Measurements from ENCODE around the gene ISL2. TPM values are rescaled to one million over a fixed set of nuclear protein-coding genes. Genes with fewer than 3 reads are reported as not detected.

Gene ISL2
- total RNA-seq, 1 donor from 2014 or later, result not detected

DNA sequence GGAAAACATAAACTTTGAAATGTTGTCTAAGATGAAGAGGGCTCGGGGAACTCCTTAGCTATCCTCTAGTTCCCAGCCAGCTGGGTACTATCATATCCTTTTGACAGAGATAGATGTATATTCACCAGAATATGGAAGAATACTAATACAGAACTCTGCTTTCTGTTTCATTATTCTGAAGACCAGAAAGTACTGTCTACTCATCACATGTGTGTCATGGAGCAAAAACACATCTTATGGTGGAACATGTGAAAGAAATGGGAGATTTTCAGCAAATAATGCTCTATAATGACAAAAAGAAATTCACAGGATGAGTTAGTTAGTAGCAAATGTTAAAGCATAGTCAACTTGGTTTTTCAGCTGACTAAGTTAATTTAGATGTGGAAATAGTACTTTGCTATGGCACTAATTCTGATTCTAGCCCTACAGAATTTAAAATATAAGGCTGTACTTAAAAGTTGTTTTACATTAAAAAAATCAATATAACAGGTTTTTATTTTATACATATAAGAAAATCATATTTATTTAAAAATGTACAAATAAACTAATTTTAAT, 16.5 kb downstream of the ISL2 start:
- DNase-seq (ENCODE audit: low read depth, low spot score), result no peak
- Mint-ChIP-seq H3K9me3 (no peaks in the 10 kb centered on the region), H3K4me3 (no peak overlapping the region), H3K27me3 (ENCODE audit: low read depth) (peaks cover 58% of the 10 kb centered on the region), H3K36me3 (ENCODE audit: low read depth) (no peaks in the 10 kb centered on the region), H3K27ac (ENCODE audit: unreplicated experiment) (no peak overlapping the region), H3K4me1 (no peaks in the 10 kb centered on the region)
- TF ChIP-seq, protein P1, sequence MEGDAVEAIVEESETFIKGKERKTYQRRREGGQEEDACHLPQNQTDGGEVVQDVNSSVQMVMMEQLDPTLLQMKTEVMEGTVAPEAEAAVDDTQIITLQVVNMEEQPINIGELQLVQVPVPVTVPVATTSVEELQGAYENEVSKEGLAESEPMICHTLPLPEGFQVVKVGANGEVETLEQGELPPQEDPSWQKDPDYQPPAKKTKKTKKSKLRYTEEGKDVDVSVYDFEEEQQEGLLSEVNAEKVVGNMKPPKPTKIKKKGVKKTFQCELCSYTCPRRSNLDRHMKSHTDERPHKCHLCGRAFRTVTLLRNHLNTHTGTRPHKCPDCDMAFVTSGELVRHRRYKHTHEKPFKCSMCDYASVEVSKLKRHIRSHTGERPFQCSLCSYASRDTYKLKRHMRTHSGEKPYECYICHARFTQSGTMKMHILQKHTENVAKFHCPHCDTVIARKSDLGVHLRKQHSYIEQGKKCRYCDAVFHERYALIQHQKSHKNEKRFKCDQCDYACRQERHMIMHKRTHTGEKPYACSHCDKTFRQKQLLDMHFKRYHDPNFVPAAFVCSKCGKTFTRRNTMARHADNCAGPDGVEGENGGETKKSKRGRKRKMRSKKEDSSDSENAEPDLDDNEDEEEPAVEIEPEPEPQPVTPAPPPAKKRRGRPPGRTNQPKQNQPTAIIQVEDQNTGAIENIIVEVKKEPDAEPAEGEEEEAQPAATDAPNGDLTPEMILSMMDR (conservative IDR thresholded peaks at IDR 0.05), result no peak

DNA sequence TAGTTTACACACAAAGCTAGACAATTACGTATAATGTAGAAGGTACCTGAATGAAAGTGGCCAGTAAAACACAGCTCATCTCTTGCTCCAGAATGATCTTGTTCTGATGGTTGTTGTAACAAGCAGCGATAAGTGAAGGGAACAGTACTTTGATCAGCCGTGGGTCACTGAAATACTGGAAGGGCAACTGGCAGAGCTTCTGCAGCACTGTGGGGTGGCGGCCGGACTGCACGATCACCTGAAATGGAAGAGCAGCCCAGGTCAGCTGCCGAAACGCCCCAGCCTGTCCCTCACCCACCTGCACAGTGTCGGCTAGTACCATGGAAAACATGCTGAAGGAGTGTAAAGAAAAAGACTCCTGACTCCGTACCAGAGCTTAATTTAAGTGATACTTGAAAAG, 17.3 kb downstream of the ISL2 start:
- Mint-ChIP-seq H3K36me3 (ENCODE audit: low read depth) (no peaks in the 10 kb centered on the region), H3K27ac (ENCODE audit: unreplicated experiment) (no peak overlapping the region), H3K9me3 (no peaks in the 10 kb centered on the region), H3K4me1 (no peaks in the 10 kb centered on the region), H3K4me3 (no peak overlapping the region), H3K27me3 (ENCODE audit: low read depth) (peaks cover 50% of the 10 kb centered on the region)
- no peak for DNase-seq (ENCODE audit: low read depth, low spot score)
- TF ChIP-seq, protein P1 (conservative IDR thresholded peaks at IDR 0.05), result no peak

DNA sequence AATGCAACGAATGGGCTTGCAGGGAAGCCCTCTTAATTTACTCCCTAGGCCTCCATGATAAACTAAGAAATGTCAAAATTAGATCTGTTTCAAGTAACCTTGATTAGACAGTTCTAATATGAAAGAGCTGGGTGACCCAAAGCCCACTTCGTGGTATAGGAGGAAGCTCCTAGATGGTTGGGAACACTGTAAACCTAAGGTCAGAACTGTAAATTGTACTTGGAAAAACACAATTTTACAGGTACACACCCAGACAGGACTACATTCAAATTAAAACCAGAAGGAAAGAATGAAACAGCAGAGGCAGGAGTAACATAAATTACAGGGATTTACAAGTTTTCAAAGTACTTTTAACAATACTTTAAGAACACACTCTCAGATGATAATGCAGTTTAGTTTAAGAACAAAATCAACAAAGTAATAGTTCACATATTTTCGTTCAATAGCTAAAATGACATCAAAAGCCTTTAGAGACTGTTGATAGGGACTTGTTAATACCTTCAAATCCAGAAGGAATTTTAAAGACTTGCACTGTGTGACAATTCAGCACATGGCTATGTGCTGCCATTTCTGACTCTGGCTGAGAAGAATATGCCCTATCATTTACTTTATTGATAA, 18.4 kb downstream of the ISL2 start:
- no peaks in the 10 kb centered on the region for H3K4me1 Mint-ChIP-seq
- H3K9me3 Mint-ChIP-seq, result no peaks in the 10 kb centered on the region
- TF ChIP-seq, protein P1 (conservative IDR thresholded peaks at IDR 0.05), result no peak
- H3K36me3 Mint-ChIP-seq (ENCODE audit: low read depth), result no peaks in the 10 kb centered on the region
- H3K27ac Mint-ChIP-seq (ENCODE audit: unreplicated experiment), result no peak overlapping the region
- H3K27me3 Mint-ChIP-seq (ENCODE audit: low read depth), result peaks cover 40% of the 10 kb centered on the region
- no peak overlapping the region for H3K4me3 Mint-ChIP-seq
- DNase-seq (ENCODE audit: low read depth, low spot score), result no peak

DNA sequence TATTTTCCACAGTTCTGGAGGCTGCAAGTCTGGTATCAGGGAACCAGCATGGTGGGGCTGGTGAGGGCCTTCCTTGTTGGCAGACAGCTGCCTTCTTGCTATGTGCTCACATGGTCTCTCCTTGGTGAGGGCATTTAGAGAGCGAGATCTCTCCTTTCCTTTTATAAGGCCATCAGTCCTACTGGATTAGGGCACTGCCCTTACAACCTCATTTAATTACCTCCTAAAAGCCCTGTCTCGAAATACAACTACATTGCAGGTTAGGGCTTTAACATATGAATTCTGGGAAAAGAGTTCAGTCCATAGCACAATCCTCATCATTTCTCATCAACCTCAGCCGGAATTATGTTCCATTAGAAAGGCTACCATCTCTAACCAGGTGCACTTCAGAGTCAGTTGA, 21.9 kb downstream of the ISL2 start:
- no peaks in the 10 kb centered on the region for H3K9me3 Mint-ChIP-seq
- TF ChIP-seq, protein P1 (conservative IDR thresholded peaks at IDR 0.05), result no peak
- H3K4me3 Mint-ChIP-seq, result no peak overlapping the region
- no peaks in the 10 kb centered on the region for H3K36me3 Mint-ChIP-seq (ENCODE audit: low read depth)
- H3K27me3 Mint-ChIP-seq (ENCODE audit: low read depth), result peaks cover 16% of the 10 kb centered on the region
- DNase-seq (ENCODE audit: low read depth, low spot score), result no peak
- H3K4me1 Mint-ChIP-seq, result no peaks in the 10 kb centered on the region
- no peak overlapping the region for H3K27ac Mint-ChIP-seq (ENCODE audit: unreplicated experiment)

DNA sequence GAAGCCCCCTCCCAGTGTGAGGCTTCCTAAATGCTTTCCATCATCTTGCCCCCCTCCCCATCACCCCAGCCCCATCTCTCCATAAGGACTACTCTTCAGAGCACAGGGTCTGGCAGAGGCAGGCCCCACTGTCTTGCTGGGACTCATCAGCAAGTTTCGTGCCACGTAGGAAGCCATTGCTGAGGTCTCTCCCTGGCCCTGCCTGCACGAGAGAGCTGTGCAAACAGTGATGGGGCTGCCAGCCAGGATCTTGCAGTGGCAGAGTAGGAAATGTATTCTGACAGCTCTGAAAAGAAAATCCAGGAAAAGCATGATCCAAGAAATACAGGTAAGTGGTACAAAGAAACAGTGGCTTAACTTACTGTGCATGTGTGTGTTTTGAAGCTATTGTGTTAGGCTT, 22.6 kb downstream of the ISL2 start:
- peaks cover 10% of the 10 kb centered on the region for H3K27me3 Mint-ChIP-seq (ENCODE audit: low read depth)
- H3K36me3 Mint-ChIP-seq (ENCODE audit: low read depth), result no peaks in the 10 kb centered on the region
- no peaks in the 10 kb centered on the region for H3K4me1 Mint-ChIP-seq
- no peaks in the 10 kb centered on the region for H3K9me3 Mint-ChIP-seq
- no peak for DNase-seq (ENCODE audit: low read depth, low spot score)
- H3K4me3 Mint-ChIP-seq, result no peak overlapping the region
- no peak overlapping the region for H3K27ac Mint-ChIP-seq (ENCODE audit: unreplicated experiment)
- TF ChIP-seq, protein P1 (conservative IDR thresholded peaks at IDR 0.05), result no peak

Data from neural crest cell (in vitro differentiated cells).